ENCODE measurements around the gene SLC66A2. TPM values are rescaled to one million over a fixed set of nuclear protein-coding genes. Genes with fewer than 3 reads are reported as not detected.
A peak's percentile ranks its signal among the peaks of the same experiment; 100 is the strongest.

The SLC66A2 gene
- total and polyA plus RNA-seq, 2 donors (not counting 1 experiment from before 2014, with no cell fraction given), result 44.4 to 45.1 TPM

- no peaks in the 10 kb centered on the region for H3K79me2 ChIP-seq (ENCODE audit: control insufficient read depth, insufficient read depth, low read length)
- no peak overlapping the region for H3K27ac ChIP-seq (ENCODE audit: low read length in 2 of 2)
- WGBS (ENCODE audit: insufficient coverage), result 95% methylated on average over 51 of the region's 53 CpGs
- H3K4me1 Mint-ChIP-seq, result no peaks in the 10 kb centered on the region
- H3K27me3 ChIP-seq (replicated peaks in 1 of 4; ENCODE audit: control extremely low read depth in 1 of 4, control insufficient read depth in 3 of 4, insufficient read depth in 4 of 4, low read length in 3 of 4), result no peaks in the 10 kb centered on the region
- POLR2A ChIA-PET, result no interaction called here
- TF ChIP-seq CTCF (IDR thresholded peaks at IDR 0.05), result no peak
- TF ChIP-seq EZH2 (IDR thresholded peaks at IDR 0.05; ENCODE audit: borderline replicate concordance, insufficient read depth, low read depth, low read length, poor library complexity, severe bottlenecking), result no peak
- intact Hi-C loops (cut with micrococcal nuclease), result no loop called here
- H3K9me3 ChIP-seq (ENCODE audit: control extremely low read depth in 1 of 3, control insufficient read depth in 2 of 3, insufficient read depth in 1 of 3, low read length in 2 of 3), result peaks cover 6 to 75% (median 21%) of the 10 kb centered on the region in 3 donors
- no peak overlapping the region for H3K9ac ChIP-seq (ENCODE audit: low read length)
- peaks cover 0 to 11% of the 10 kb centered on the region in 2 experiments for H3K36me3 ChIP-seq (replicated peaks in 1 of 2; ENCODE audit: control extremely low read depth in 1 of 2, control insufficient read depth in 1 of 2, extremely low read depth in 1 of 2, insufficient read depth in 2 of 2, low read length in 1 of 2)
- H3K4me2 ChIP-seq (replicated peaks; ENCODE audit: low read depth, low read length, poor library complexity, severe bottlenecking), result no peak overlapping the region
- DNase-seq, result peak; percentile 18
- H3K9me3 Mint-ChIP-seq (ENCODE audit: insufficient read depth), result peaks cover 11% of the 10 kb centered on the region
- no peaks in the 10 kb centered on the region for H3K27me3 Mint-ChIP-seq
- no peaks in the 10 kb centered on the region for H3K4me1 ChIP-seq (ENCODE audit: control insufficient read depth in 2 of 2, insufficient read depth in 2 of 2, low read length in 2 of 2)
- H3K4me3 ChIP-seq (ENCODE audit: control extremely low read depth in 1 of 5, extremely low read depth in 1 of 5, insufficient read depth in 1 of 5, low read depth in 2 of 5, low read length in 4 of 5), result no peak overlapping the region
- no peak overlapping the region for H3K27ac Mint-ChIP-seq
- no peak for ATAC-seq (ENCODE audit: low read depth)
- CTCF ChIA-PET, result no interaction called here
- no peak overlapping the region for H3K4me3 Mint-ChIP-seq
- no peak overlapping the region for H2AFZ ChIP-seq (ENCODE audit: insufficient read depth, low read depth, low read length, poor library complexity, severe bottlenecking)
- H4K20me1 ChIP-seq (ENCODE audit: control insufficient read depth, insufficient read depth, low read length, poor library complexity, severe bottlenecking), result no peaks in the 10 kb centered on the region
Measured at GRCh38 chr18:79899609-79900445, 51.6 kb downstream of the SLC66A2 start.

GRCh38 chr18:79898952-79899608 is 52.4 kb downstream of the SLC66A2 start:
- H3K4me1 Mint-ChIP-seq, result no peaks in the 10 kb centered on the region
- Histone ChIP-seq H2AFZ (ENCODE audit: insufficient read depth, low read depth, low read length, poor library complexity, severe bottlenecking) (no peak overlapping the region), H3K27ac (ENCODE audit: low read length in 2 of 2) (no peak overlapping the region), H3K4me1 (ENCODE audit: control insufficient read depth in 2 of 2, insufficient read depth in 2 of 2, low read length in 2 of 2) (no peaks in the 10 kb centered on the region), H3K27me3 (replicated peaks in 1 of 4; ENCODE audit: control extremely low read depth in 1 of 4, control insufficient read depth in 3 of 4, insufficient read depth in 4 of 4, low read length in 3 of 4) (no peaks in the 10 kb centered on the region), H3K79me2 (ENCODE audit: control insufficient read depth, insufficient read depth, low read length) (no peaks in the 10 kb centered on the region), H3K4me3 (ENCODE audit: control extremely low read depth in 1 of 5, extremely low read depth in 1 of 5, insufficient read depth in 1 of 5, low read depth in 2 of 5, low read length in 4 of 5) (no peak overlapping the region), H3K9ac (ENCODE audit: low read length) (no peak overlapping the region), H3K4me2 (replicated peaks; ENCODE audit: low read depth, low read length, poor library complexity, severe bottlenecking) (no peak overlapping the region), H3K36me3 (replicated peaks in 1 of 2; ENCODE audit: control extremely low read depth in 1 of 2, control insufficient read depth in 1 of 2, extremely low read depth in 1 of 2, insufficient read depth in 2 of 2, low read length in 1 of 2) (peaks cover 0 to 7% of the 10 kb centered on the region in 2 experiments), H4K20me1 (ENCODE audit: control insufficient read depth, insufficient read depth, low read length, poor library complexity, severe bottlenecking) (no peaks in the 10 kb centered on the region), H3K9me3 (ENCODE audit: control extremely low read depth in 1 of 3, control insufficient read depth in 2 of 3, insufficient read depth in 1 of 3, low read length in 2 of 3) (peaks cover 6 to 67% (median 23%) of the 10 kb centered on the region in 3 donors)
- ChIA-PET CTCF (no interaction called here), POLR2A (no interaction called here)
- no peak overlapping the region for H3K27ac Mint-ChIP-seq
- intact Hi-C loops (cut with micrococcal nuclease), result no loop called here
- 85% methylated on average over 66 of the region's 70 CpGs for WGBS (ENCODE audit: insufficient coverage)
- peaks cover 15% of the 10 kb centered on the region for H3K9me3 Mint-ChIP-seq (ENCODE audit: insufficient read depth)
- TF ChIP-seq CTCF (IDR thresholded peaks at IDR 0.05) (no peak), EZH2 (IDR thresholded peaks at IDR 0.05; ENCODE audit: borderline replicate concordance, insufficient read depth, low read depth, low read length, poor library complexity, severe bottlenecking) (no peak)
- DNase-seq (peak; percentile 25), ATAC-seq (ENCODE audit: low read depth) (no peak)
- no peaks in the 10 kb centered on the region for H3K27me3 Mint-ChIP-seq
- no peak overlapping the region for H3K4me3 Mint-ChIP-seq

Measured in B cell (primary cell).